Measurements from ENCODE around the gene FTCD. TPM values are rescaled to one million over a fixed set of nuclear protein-coding genes. Genes with fewer than 3 reads are reported as not detected.

Gene FTCD
- total RNA-seq, 2 experiments from 2014 or later: 0.06 to 1.1 TPM

GRCh38 chr21:46191686-46192575 is 36.6 kb upstream of the FTCD start:
- intact Hi-C loops (cut with micrococcal nuclease; ENCODE audit: unreplicated experiment): no loop called here
- no peaks in the 10 kb centered on the region for H3K4me1 ChIP-seq (ENCODE audit: insufficient read depth, low read length, poor library complexity, severe bottlenecking)
- ChIA-PET POLR2A (no interaction called here), CTCF (ENCODE audit: unreplicated experiment) (no interaction called here)
- H3K9me2 ChIP-seq (ENCODE audit: insufficient read depth, low read length): no peaks in the 10 kb centered on the region
- no peak overlapping the region for H3K4me3 ChIP-seq (ENCODE audit: low read depth, low read length, poor library complexity, severe bottlenecking)
- no peak overlapping the region for H3K4me2 ChIP-seq (ENCODE audit: low read length)
- no peaks in the 10 kb centered on the region for H3K79me2 ChIP-seq (ENCODE audit: insufficient read depth, low read depth, low read length)
- H4K20me1 ChIP-seq (ENCODE audit: insufficient read depth, low read length): no peaks in the 10 kb centered on the region
- H3K27ac ChIP-seq (ENCODE audit: low read depth, low read length, poor library complexity, severe bottlenecking): no peak overlapping the region
- H3K36me3 ChIP-seq (ENCODE audit: insufficient read depth, low read length): peaks cover 45% of the 10 kb centered on the region
- H3K9me3 ChIP-seq (ENCODE audit: low read length): no peaks in the 10 kb centered on the region
- DNase-seq (ENCODE audit: low spot score): no peak
- no peak for TF ChIP-seq EZH2phosphoT487 (IDR thresholded peaks at IDR 0.05; ENCODE audit: borderline replicate concordance, low read depth, low read length)
- no peak for TF ChIP-seq CTCF (conservative IDR thresholded peaks at IDR 0.05; ENCODE audit: low read length)
- no TSS peak for BruUV-seq (replicated peaks)
- no peak overlapping the region for H2AFZ ChIP-seq (ENCODE audit: low read length)

GRCh38 chr21:46191257-46191685 is 35.9 kb upstream of the FTCD start:
- intact Hi-C loops (cut with micrococcal nuclease; ENCODE audit: unreplicated experiment): no loop called here
- no TSS peak for BruUV-seq (replicated peaks)
- Histone ChIP-seq H3K4me1 (ENCODE audit: insufficient read depth, low read length, poor library complexity, severe bottlenecking) (no peaks in the 10 kb centered on the region), H3K27ac (ENCODE audit: low read depth, low read length, poor library complexity, severe bottlenecking) (no peak overlapping the region), H2AFZ (ENCODE audit: low read length) (no peak overlapping the region), H3K9me3 (ENCODE audit: low read length) (no peaks in the 10 kb centered on the region), H3K4me2 (ENCODE audit: low read length) (no peak overlapping the region), H3K79me2 (ENCODE audit: insufficient read depth, low read depth, low read length) (no peaks in the 10 kb centered on the region), H3K9me2 (ENCODE audit: insufficient read depth, low read length) (no peaks in the 10 kb centered on the region), H3K36me3 (ENCODE audit: insufficient read depth, low read length) (peaks cover 39% of the 10 kb centered on the region), H4K20me1 (ENCODE audit: insufficient read depth, low read length) (no peaks in the 10 kb centered on the region), H3K4me3 (ENCODE audit: low read depth, low read length, poor library complexity, severe bottlenecking) (no peak overlapping the region)
- POLR2A ChIA-PET: no interaction called here
- CTCF ChIA-PET (ENCODE audit: unreplicated experiment): no interaction called here
- TF ChIP-seq CTCF (conservative IDR thresholded peaks at IDR 0.05; ENCODE audit: low read length) (no peak), EZH2phosphoT487 (IDR thresholded peaks at IDR 0.05; ENCODE audit: borderline replicate concordance, low read depth, low read length) (no peak)
- no peak for DNase-seq (ENCODE audit: low spot score)

GRCh38 chr21:46190491-46191131 is 35.2 kb upstream of the FTCD start:
- H4K20me1 ChIP-seq (ENCODE audit: insufficient read depth, low read length): no peaks in the 10 kb centered on the region
- intact Hi-C loops (cut with micrococcal nuclease; ENCODE audit: unreplicated experiment): no loop called here
- ChIA-PET POLR2A (no interaction called here), CTCF (ENCODE audit: unreplicated experiment) (interaction anchor here (0.6 kb wide), 1 partner anchor 881 kb away, joined by 3 read pairs; no protein-coding TSS in a partner anchor)
- H3K27ac ChIP-seq (ENCODE audit: low read depth, low read length, poor library complexity, severe bottlenecking): no peak overlapping the region
- TF ChIP-seq CTCF (conservative IDR thresholded peaks at IDR 0.05; ENCODE audit: low read length) (no peak), EZH2phosphoT487 (IDR thresholded peaks at IDR 0.05; ENCODE audit: borderline replicate concordance, low read depth, low read length) (no peak)
- H2AFZ ChIP-seq (ENCODE audit: low read length): no peak overlapping the region
- H3K4me3 ChIP-seq (ENCODE audit: low read depth, low read length, poor library complexity, severe bottlenecking): no peak overlapping the region
- DNase-seq (ENCODE audit: low spot score): no peak
- H3K9me2 ChIP-seq (ENCODE audit: insufficient read depth, low read length): no peaks in the 10 kb centered on the region
- no peaks in the 10 kb centered on the region for H3K79me2 ChIP-seq (ENCODE audit: insufficient read depth, low read depth, low read length)
- H3K36me3 ChIP-seq (ENCODE audit: insufficient read depth, low read length): peaks cover 32% of the 10 kb centered on the region
- TSS peak; percentile 51 for BruUV-seq (replicated peaks)
- H3K9me3 ChIP-seq (ENCODE audit: low read length): no peaks in the 10 kb centered on the region
- H3K4me1 ChIP-seq (ENCODE audit: insufficient read depth, low read length, poor library complexity, severe bottlenecking): peaks cover under 1% of the 10 kb centered on the region
- H3K4me2 ChIP-seq (ENCODE audit: low read length): no peak overlapping the region
